WTC11 (cell line): ENCODE data around the gene TRAPPC8. TPM values are rescaled to one million over a fixed set of nuclear protein-coding genes. Genes with fewer than 3 reads are reported as not detected.
"Not testable (repeated sequence)": the region's sequence is repeated elsewhere in the genome, so short reads cannot be mapped to it uniquely, and the experiment has no call there.

Experiments
- ATAC-seq: fragments of 200-7000 bp; cut with Tn5 transposase; 2 replicates; pipeline ENCODE4 v1.10.0; 2021; ENCODE audit warnings: mild to moderate bottlenecking, moderate library complexity
- CTCF ChIA-PET: fragments of 300-600 bp; sonication (Branson Sonifier 250); formaldehyde crosslinking; loops from one replicate; lab custom pipeline; 2021; ENCODE audit warnings: antibody characterized with exemption; lab: Charles Lee
- POLR2A ChIA-PET: fragments of 350-600 bp; sonication (Branson Sonifier 250); formaldehyde crosslinking; loops from one replicate; lab custom pipeline; 2021; ENCODE audit warnings: antibody characterized with exemption; lab: Charles Lee
- DNase-seq: peaks from one replicate; pipeline ENCODE4 v3.0.0; 2021; ENCODE audit warnings: low spot score
- H3K27ac Mint-ChIP-seq: 2 replicates; pipeline ENCODE4 v1.8.0; 2021; ENCODE audit warnings: mixed read lengths
- H3K27me3 Mint-ChIP-seq: 2 replicates; pipeline ENCODE4 v1.8.0; 2021; ENCODE audit warnings: low read depth, mild to moderate bottlenecking, moderate library complexity, mixed read lengths
- H3K36me3 Mint-ChIP-seq: 2 replicates; pipeline ENCODE4 v1.8.0; 2021; ENCODE audit warnings: mixed read lengths
- H3K4me1 Mint-ChIP-seq: 2 replicates; pipeline ENCODE4 v1.8.0; 2022; ENCODE audit warnings: mixed read lengths
- H3K4me3 Mint-ChIP-seq: 2 replicates; pipeline ENCODE4 v1.8.0; 2021; ENCODE audit warnings: mild to moderate bottlenecking, moderate library complexity, mixed read lengths
- H3K9me3 Mint-ChIP-seq: 2 replicates; pipeline ENCODE4 v1.8.0; 2021; ENCODE audit warnings: mixed read lengths
- ATF3 ChIP-seq: sonication (generic); formaldehyde crosslinking; conservative IDR thresholded peaks from 2 replicates; pipeline ENCODE4 v1.8.1; 2022; ENCODE audit warnings: mild to moderate bottlenecking, missing genetic modification reagents
- CBFB ChIP-seq: sonication (generic); formaldehyde crosslinking; IDR thresholded peaks from 2 replicates; pipeline ENCODE4 v1.8.1; 2022; ENCODE audit warnings: mild to moderate bottlenecking, low read depth, missing genetic modification reagents
- CTCF ChIP-seq: fragments of 200-600 bp; IDR thresholded peaks from 2 replicates; pipeline ENCODE4 v1.8.0; 2022; ENCODE audit warnings: antibody characterized with exemption
- E2F1 ChIP-seq: sonication (generic); formaldehyde crosslinking; IDR thresholded peaks from 2 replicates; pipeline ENCODE4 v1.8.0; 2022; ENCODE audit warnings: mild to moderate bottlenecking, missing genetic modification reagents
- E2F5 ChIP-seq: sonication (generic); formaldehyde crosslinking; IDR thresholded peaks from 2 replicates; pipeline ENCODE4 v1.8.1; 2022; ENCODE audit warnings: mild to moderate bottlenecking, moderate library complexity, missing genetic modification reagents
- EMX1 ChIP-seq: fragments of 250-450 bp; sonication (Bioruptor Pico); IDR thresholded peaks from 2 replicates; pipeline ENCODE4 v1.8.0; 2021; ENCODE audit warnings: mild to moderate bottlenecking
- ETV6 ChIP-seq: sonication (generic); formaldehyde crosslinking; IDR thresholded peaks from 2 replicates; pipeline ENCODE4 v1.8.1; 2022; ENCODE audit warnings: mild to moderate bottlenecking, missing genetic modification reagents
- FOXK1 ChIP-seq: sonication (generic); formaldehyde crosslinking; IDR thresholded peaks from 2 replicates; pipeline ENCODE4 v1.8.0; 2022; ENCODE audit warnings: mild to moderate bottlenecking, moderate library complexity, missing genetic modification reagents
- HMGA2 ChIP-seq: fragments of 250-450 bp; sonication (Bioruptor Pico); IDR thresholded peaks from 2 replicates; pipeline ENCODE4 v1.4.0; 2021; ENCODE audit warnings: mild to moderate bottlenecking, moderate library complexity
- HMGXB4 ChIP-seq: sonication (generic); formaldehyde crosslinking; IDR thresholded peaks from 2 replicates; pipeline ENCODE4 v1.8.1; 2023; ENCODE audit warnings: mild to moderate bottlenecking, moderate library complexity, missing genetic modification reagents
- IRF1 ChIP-seq: sonication (generic); formaldehyde crosslinking; IDR thresholded peaks from 2 replicates; pipeline ENCODE4 v1.8.0; 2023; ENCODE audit warnings: missing genetic modification reagents
- NR1H2 ChIP-seq: sonication (generic); formaldehyde crosslinking; IDR thresholded peaks from 2 replicates; pipeline ENCODE4 v1.9.0; 2021; ENCODE audit warnings: mild to moderate bottlenecking, moderate library complexity, missing genetic modification reagents
- NR2C2 ChIP-seq: sonication (generic); formaldehyde crosslinking; IDR thresholded peaks from 2 replicates; pipeline ENCODE4 v1.8.0; 2022; ENCODE audit warnings: mild to moderate bottlenecking, missing genetic modification reagents
- SMAD3 ChIP-seq: sonication (generic); formaldehyde crosslinking; IDR thresholded peaks from 2 replicates; pipeline ENCODE4 v1.8.0; 2022; ENCODE audit warnings: missing genetic modification reagents, mild to moderate bottlenecking, borderline replicate concordance
- SMAD4 ChIP-seq: sonication (generic); formaldehyde crosslinking; IDR thresholded peaks from 2 replicates; pipeline ENCODE4 v1.8.0; 2022; ENCODE audit warnings: mild to moderate bottlenecking, missing genetic modification reagents
- SOX15 ChIP-seq: fragments of 250-450 bp; sonication (Bioruptor Pico); IDR thresholded peaks from 2 replicates; pipeline ENCODE4 v1.9.0; 2021; ENCODE audit warnings: mild to moderate bottlenecking
- TEAD1 ChIP-seq: sonication (generic); formaldehyde crosslinking; IDR thresholded peaks from 2 replicates; pipeline ENCODE4 v1.8.0; 2022; ENCODE audit warnings: mild to moderate bottlenecking, missing genetic modification reagents
- TP53 ChIP-seq: sonication (generic); formaldehyde crosslinking; IDR thresholded peaks from 2 replicates; pipeline ENCODE4 v1.8.1; 2023; ENCODE audit warnings: mild to moderate bottlenecking, missing genetic modification reagents
- ZBTB43 ChIP-seq: sonication (generic); formaldehyde crosslinking; IDR thresholded peaks from 2 replicates; pipeline ENCODE4 v1.8.1; 2023; ENCODE audit warnings: mild to moderate bottlenecking, missing genetic modification reagents
- ZNF121 ChIP-seq: sonication (generic); formaldehyde crosslinking; IDR thresholded peaks from 2 replicates; pipeline ENCODE4 v1.8.0; 2023; ENCODE audit warnings: missing genetic modification reagents
- ZNF138 ChIP-seq: sonication (generic); formaldehyde crosslinking; conservative IDR thresholded peaks from 2 replicates; pipeline ENCODE4 v1.8.1; 2022; ENCODE audit warnings: mild to moderate bottlenecking, moderate library complexity, missing genetic modification reagents
- ZNF396 ChIP-seq: fragments of 250-450 bp; sonication (Bioruptor Pico); IDR thresholded peaks from 2 replicates; pipeline ENCODE4 v1.8.0; 2021; ENCODE audit warnings: mild to moderate bottlenecking, moderate library complexity, borderline replicate concordance
- ZNF423 ChIP-seq: fragments of 250-450 bp; sonication (Bioruptor Pico); IDR thresholded peaks from 2 replicates; pipeline ENCODE4 v2.1.2; 2022; ENCODE audit warnings: mild to moderate bottlenecking, moderate library complexity
- total RNA-seq: library from RNA; stranded (reverse); gene quantifications from 3 replicates; pipeline ENCODE4 v1.2.3, GENCODE V29; 2021

The TRAPPC8 gene
- total RNA-seq, 1 experiment from 2014 or later = 56.3 TPM

- no peak for ATAC-seq
- Mint-ChIP-seq H3K27ac (no peak overlapping the region), H3K27me3 (no peaks in the 10 kb centered on the region), H3K4me3 (no peak overlapping the region), H3K9me3 (no peaks in the 10 kb centered on the region), H3K36me3 (peaks cover 29% of the 10 kb centered on the region), H3K4me1 (0 out of 2 replicates have a peak, but pooled peaks cover 3% of the 10 kb centered on the region)
- ChIA-PET POLR2A (no interaction called here), CTCF (no interaction called here)
- TF ChIP-seq ZNF396 (CRISPR knock-in tag) = no peak
- TF ChIP-seq ATF3 (CRISPR knock-in tag) = no peak
- TF ChIP-seq ZNF121 = no peak
- DNase-seq = no peak
Measured at GRCh38 chr18:31920277-31920676, 22.7 kb downstream of the TRAPPC8 start.

GRCh38 chr18:31919366-31919765 is 23.6 kb downstream of the TRAPPC8 start:
- DNase-seq, ATAC-seq, CTCF ChIA-PET, H3K27ac Mint-ChIP-seq, H3K9me3 Mint-ChIP-seq, H3K4me1 Mint-ChIP-seq, H3K27me3 Mint-ChIP-seq, H3K4me3 Mint-ChIP-seq: not testable (repeated sequence)
- POLR2A ChIA-PET = interaction anchor here (1.0 kb wide), 1 partner anchor 46 kb away, joined by 3 read pairs; no protein-coding TSS in a partner anchor
- peaks cover 30% of the 10 kb centered on the region for H3K36me3 Mint-ChIP-seq

- POLR2A ChIA-PET = no interaction called here
- DNase-seq (no peak), ATAC-seq (no peak)
- CTCF ChIA-PET = no interaction called here
- TF ChIP-seq ZNF423 (CRISPR knock-in tag) (no peak), HMGXB4 (CRISPR knock-in tag) (no peak), EMX1 (CRISPR knock-in tag) (no peak), NR1H2 (CRISPR knock-in tag) (no peak), ZBTB43 (CRISPR knock-in tag) (no peak), SMAD3 (CRISPR knock-in tag) (no peak), CBFB (CRISPR knock-in tag) (no peak), ZNF138 (CRISPR knock-in tag) (no peak), SMAD4 (CRISPR knock-in tag) (no peak), IRF1 (CRISPR knock-in tag) (no peak), NR2C2 (CRISPR knock-in tag) (no peak), HMGA2 (no peak), TP53 (CRISPR knock-in tag) (no peak), ETV6 (no peak), CTCF (no peak), TEAD1 (CRISPR knock-in tag) (no peak), E2F1 (no peak), FOXK1 (CRISPR knock-in tag) (no peak), SOX15 (CRISPR knock-in tag) (no peak), E2F5 (CRISPR knock-in tag) (no peak)
- Mint-ChIP-seq H3K36me3 (peaks cover 30% of the 10 kb centered on the region), H3K4me3 (no peak overlapping the region), H3K27ac (no peak overlapping the region), H3K9me3 (no peaks in the 10 kb centered on the region), H3K27me3 (no peaks in the 10 kb centered on the region), H3K4me1 (no peaks in the 10 kb centered on the region)
Measured at GRCh38 chr18:31918733-31919132, 24.2 kb downstream of the TRAPPC8 start.
